PFSK-1 (cell line): ENCODE results near the gene RYR2.

ENCODE experiments used
- POLR2AphosphoS5 ChIP-seq: IDR thresholded peaks from 2 replicates; pipeline ENCODE4 v1.6.1; 2012; ENCODE audit warnings: low read depth, mild to moderate bottlenecking, control low read depth, low read length, moderate library complexity
- REST ChIP-seq, 2 experiments: IDR thresholded peaks; 2 replicates each; pipeline versions ENCODE4 v1.6.1 to v1.8.0; 2011 to 2012; ENCODE audit warnings: low read depth in 2 of 2, low read length in 2 of 2, control low read depth in 1 of 2, inconsistent platforms in 1 of 2, mild to moderate bottlenecking in 1 of 2, moderate library complexity in 1 of 2; ENCODE audit not compliant: insufficient read depth in 1 of 2

DNA sequence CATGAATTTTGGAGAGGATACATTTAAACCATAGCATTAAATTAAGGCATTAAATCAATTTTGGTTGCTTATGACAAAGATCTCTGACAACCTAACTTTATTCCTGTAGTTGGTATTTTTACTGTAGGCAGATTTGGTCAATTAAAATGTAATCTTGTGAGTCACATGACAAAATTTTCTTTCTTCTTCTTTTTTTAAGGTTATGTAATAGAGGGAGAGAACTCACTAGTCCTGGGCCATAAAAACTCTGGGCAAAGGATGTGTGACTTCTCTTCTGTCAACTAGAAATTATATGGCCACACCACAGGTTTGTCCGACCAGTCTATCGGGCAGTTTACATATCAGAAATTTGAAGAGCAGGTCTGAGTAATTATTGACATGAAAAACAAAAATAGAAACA is 181.4 kb downstream of the RYR2 start:
- TF ChIP-seq REST (IDR thresholded peaks at IDR 0.05; ENCODE audit: insufficient read depth in 1 of 2, low read depth in 2 of 2, low read length in 2 of 2) (no peak), POLR2AphosphoS5 (no peak)
